CD4-positive, alpha-beta T cell treated with Interleukin-6 for 4 hours (primary cell): ENCODE measurements around the gene STUM.
"Not testable (repeated sequence)": the region's sequence is repeated elsewhere in the genome, so short reads cannot be mapped to it uniquely, and the experiment has no call there.

Source experiments
- DNase-seq: peaks from one replicate; pipeline ENCODE4 v3.0.0-alpha.2; 2020; ENCODE audit warnings: mixed read lengths

STUM gene, protein sequence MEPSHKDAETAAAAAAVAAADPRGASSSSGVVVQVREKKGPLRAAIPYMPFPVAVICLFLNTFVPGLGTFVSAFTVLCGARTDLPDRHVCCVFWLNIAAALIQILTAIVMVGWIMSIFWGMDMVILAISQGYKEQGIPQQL

DNA sequence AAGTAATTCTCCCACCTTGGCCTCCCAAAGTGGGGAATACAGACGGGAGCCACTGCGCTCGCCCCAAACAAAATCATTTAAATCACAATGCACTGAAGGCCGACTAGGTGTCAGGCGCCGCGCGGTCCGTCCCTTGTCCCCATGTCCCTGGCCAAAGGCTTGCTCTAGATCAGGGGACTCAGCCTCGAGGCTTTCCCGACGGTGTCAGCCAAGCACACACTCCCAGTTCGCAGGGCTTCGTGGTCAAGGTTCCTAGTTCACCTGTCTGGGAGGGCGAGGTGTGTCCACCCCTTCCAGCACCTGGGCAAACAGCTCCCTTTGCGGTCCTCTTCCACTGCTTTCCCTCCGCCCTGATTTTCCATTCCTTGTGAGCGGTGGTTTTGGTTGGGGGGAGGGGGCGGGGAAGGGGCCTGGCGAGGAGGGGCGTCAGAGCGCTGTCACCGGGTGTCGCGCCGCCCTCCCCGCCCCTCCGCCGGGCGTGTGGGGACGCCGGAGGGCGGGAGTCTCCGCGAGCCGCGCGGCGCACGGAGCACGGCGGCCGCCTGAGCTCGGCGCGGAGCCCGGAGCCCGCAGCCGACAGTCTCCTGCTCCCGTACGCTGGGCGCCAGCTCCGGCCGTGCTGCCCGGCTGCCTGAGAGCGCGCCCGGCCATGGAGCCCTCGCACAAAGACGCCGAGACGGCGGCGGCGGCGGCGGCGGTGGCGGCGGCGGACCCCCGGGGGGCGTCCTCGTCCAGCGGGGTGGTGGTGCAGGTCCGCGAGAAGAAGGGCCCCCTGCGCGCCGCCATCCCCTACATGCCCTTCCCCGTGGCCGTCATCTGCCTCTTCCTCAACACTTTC is at the start of gene STUM:
STUM (plus strand) TSS at position 509 of the 838 bp plus-strand sequence; CDS start at position 650, 141 bp downstream.
- DNase-seq = peak; percentile 42

GRCh38 chr1:226499699-226500098 is 48.9 kb upstream of the STUM start:
- DNase-seq = not testable (repeated sequence)

- DNase-seq = no peak
These were observed 42.5 kb upstream of the STUM start for GRCh38 chr1:226506021-226506420.

GRCh38 chr1:226506921-226507320 is 41.6 kb upstream of the STUM start:
- no peak for DNase-seq

- no peak for DNase-seq
These were observed 38.1 kb upstream of the STUM start for GRCh38 chr1:226510453-226510852.

- no peak for DNase-seq
These were observed 37.3 kb upstream of the STUM start for GRCh38 chr1:226511296-226511695.

- no peak for DNase-seq
These were observed 36.4 kb upstream of the STUM start for GRCh38 chr1:226512076-226512728.

- DNase-seq = no peak
These were observed 30.2 kb upstream of the STUM start for GRCh38 chr1:226518375-226518774.

- no peak for DNase-seq
These were observed 29.4 kb upstream of the STUM start for GRCh38 chr1:226519135-226519534.

- DNase-seq = no peak
These were observed 28.6 kb upstream of the STUM start for GRCh38 chr1:226519716-226520598.

DNA sequence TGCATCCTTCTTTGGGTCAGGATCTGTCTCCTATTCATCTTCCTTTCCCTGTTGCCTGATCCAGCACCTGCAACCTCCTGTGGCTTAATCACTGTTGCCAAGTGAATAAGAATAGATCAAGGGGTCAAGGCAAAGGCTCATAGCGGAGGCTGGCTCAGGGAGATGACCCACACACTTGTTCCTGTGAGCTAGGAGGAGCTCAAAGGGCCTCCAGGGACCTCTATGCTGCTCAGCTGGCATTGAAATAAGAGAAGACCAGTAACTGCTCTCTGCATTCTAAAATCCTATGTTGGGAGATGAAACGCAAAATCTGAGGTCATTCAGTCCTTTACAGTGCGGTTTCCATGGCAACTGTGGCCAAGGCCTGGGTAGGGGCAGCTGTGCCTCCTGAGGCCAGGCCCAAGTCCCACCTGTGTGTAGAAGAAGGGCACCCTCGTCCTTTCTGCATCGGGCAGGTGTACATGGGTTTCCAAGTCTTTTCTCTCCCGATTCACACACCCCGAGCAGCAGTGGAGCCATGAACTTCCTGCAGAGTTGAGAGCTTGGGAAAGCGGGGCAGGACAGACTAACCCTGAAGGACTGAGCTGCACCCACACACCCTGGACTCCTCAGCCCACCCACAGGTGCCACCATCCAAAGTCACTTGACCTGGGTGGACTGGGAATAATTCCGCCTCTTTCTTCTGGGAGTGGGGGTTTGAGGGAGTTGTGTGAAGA is 27.8 kb upstream of the STUM start:
- DNase-seq = no peak

DNA sequence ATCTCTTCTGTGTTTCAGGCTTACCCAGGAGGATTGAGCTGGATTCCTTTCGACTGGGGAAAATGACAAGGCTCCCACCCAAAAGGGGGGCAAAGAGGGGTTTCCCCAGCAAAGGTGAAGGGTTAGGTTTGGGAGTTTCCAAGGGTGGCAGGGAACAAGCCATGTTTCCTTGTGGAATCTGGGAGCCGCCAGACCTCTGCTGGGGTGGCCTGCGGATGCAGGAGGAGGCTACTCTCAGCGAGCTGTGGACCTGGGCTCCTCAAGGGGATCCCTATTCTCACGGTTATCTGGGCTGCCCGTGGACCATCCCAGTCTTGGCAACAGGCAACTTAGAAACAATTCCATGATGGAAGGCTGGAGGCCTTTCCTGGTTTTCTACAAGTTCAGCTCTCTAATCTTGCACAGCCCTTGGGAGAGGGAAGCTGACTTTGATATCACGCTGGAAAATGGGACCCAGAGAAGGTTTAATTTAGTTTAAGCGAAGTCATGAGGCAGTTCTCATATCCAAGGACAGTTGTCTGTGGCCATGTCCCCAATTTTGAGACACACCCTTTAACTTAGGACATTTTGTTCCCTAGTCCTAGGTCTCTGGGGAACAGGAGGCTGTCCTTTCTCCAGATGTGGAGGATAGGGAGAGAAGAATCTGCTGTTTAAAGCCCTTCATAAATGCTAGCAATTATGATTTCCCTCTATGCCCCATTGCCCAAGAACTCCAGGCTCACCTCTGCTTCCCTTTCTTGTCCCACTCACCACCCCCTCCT is 24.7 kb upstream of the STUM start:
- no peak for DNase-seq

DNA sequence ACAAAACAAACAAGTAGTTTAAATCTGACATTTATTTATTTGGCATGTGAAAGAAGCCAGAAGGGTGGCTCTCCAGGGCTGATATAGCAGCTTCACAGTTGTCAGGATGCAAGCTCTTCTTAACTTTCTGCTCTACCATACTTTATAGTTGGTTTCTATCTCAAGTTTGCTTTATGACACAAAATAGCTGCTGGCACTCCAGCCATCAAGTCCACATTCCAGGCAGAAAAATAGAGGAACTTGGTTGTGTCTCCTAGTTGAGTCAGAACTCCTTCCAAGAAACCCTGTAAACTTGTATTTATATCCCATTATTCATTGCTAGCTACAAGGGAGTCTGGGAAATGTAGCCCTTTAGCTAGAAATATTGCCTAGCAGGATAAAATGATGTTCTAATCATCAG is 24.0 kb upstream of the STUM start:
- DNase-seq = no peak

DNA sequence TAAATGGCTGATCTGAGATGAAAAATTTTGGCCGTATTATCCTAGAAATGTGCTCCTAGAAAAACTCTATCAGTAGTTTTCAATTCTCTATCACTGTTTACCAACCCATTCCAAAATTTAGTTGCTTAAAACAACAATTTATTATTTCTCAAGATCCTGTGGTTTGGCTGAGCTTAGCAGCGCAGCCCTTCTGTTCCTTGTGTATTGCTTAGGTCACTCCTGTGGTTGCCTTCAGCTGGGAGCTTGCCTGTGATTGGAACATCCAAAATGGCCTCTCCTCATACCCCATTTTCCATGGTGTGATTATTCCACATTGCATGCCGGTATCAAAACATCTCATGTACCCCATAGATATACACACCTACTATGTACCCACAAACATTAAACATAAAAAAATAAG is 22.8 kb upstream of the STUM start:
- no peak for DNase-seq

GRCh38 chr1:226526801-226527595 is 21.6 kb upstream of the STUM start:
- no peak for DNase-seq

DNA sequence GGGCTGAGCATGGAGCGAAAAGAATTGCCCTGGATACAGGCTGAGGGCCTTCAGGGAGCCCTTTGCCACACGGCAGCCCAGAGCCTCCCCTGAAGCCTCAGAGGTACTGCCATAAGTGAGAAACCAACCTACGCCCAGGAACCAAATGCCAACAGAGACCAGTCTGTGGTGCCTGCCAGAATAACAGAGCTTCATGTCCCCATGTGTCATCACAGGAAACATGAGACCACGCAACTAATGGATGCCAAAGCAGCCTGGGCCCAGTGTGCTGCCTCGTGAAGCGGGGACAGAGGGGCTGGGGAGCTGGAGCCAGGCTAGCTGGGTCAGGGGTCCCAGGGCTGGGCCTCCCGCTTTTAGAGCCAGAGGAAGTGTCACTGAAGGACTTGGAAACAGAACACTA is 18.7 kb upstream of the STUM start:
- DNase-seq = no peak

DNA sequence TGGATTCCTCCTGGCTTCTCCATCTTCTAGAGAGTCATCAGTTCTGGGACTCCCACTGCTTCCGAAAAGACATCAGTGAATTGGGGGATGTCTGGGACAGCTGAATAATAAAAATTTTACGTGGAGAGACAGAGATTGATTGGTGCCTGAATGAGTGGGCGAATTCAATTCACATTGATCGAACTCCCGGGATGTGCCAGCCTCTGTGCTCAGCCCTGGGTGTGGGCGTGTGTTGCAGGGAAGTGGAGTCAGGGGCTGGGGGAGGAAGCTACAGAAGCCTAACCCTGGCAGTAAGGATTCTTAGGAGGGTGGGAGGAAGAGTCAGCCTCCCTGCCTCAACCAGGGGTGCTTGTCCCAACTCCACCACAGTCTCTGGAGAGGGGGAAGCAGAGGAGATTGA is 18.0 kb upstream of the STUM start:
- no peak for DNase-seq

GRCh38 chr1:226531360-226532093 is 17.0 kb upstream of the STUM start:
- no peak for DNase-seq

- no peak for DNase-seq
These were observed 16.0 kb upstream of the STUM start for GRCh38 chr1:226532553-226532952.

DNA sequence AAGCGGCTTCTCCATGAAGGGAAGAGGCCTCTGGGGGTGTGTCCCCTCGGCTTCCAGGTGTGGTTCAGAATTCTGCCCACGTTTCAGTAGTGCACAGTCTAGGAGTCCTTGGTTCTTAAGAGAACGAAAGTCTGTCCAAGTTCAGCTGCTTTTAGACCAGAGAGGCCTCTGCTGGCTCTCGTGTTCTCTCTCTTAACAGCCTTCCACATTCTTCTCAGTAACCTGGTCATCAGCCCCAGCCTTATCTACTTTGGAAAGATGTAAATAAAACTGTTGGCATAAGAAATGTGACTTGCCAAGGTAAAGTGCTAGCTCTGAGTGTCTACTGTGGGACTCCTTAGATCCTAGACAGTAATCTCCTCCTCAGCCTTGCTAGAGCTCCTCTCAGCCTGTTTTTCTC is 15.3 kb upstream of the STUM start:
- no peak for DNase-seq
